ENCODE data around the gene APOBR. TPM values are rescaled to one million over a fixed set of nuclear protein-coding genes. Genes with fewer than 3 reads are reported as not detected.

The APOBR gene
- total and polyA plus RNA-seq, 4 donors: 0.28 to 1.5 (median 1.3) TPM

GRCh38 chr16:28496844-28497243 lies 2.4 kb downstream of the APOBR start (continued):
- TF ChIP-seq ZBTB33 (IDR thresholded peaks at IDR 0.05) (no peak), TAF1 (conservative IDR thresholded peaks at IDR 0.05) (no peak), GABPA (IDR thresholded peaks at IDR 0.05 in 1 of 2, conservative IDR thresholded peaks at IDR 0.05 in 1 of 2) (no peak), NR2F2 (IDR thresholded peaks at IDR 0.05) (no peak), SP1 (IDR thresholded peaks at IDR 0.05) (no peak)

- Histone ChIP-seq H3K4me3 (ENCODE audit: low read depth in 1 of 3, low read length in 3 of 3) (no peak overlapping the region), H3K27me3 (ENCODE audit: control insufficient read depth in 4 of 4, insufficient read depth in 4 of 4, low read length in 3 of 4) (no peaks in the 10 kb centered on the region), H3K9ac (ENCODE audit: low read depth in 1 of 2, low read length in 2 of 2) (no peak overlapping the region), H3K27ac (ENCODE audit: low read depth in 1 of 2, low read length in 2 of 2) (no peak overlapping the region), H3K36me3 (ENCODE audit: control insufficient read depth in 4 of 4, insufficient read depth in 3 of 4, low read depth in 1 of 4, low read length in 3 of 4) (peaks cover 0 to 21% (median 11%) of the 10 kb centered on the region in 4 donors), H3K4me1 (ENCODE audit: control insufficient read depth in 4 of 4, insufficient read depth in 4 of 4, low read length in 3 of 4) (peaks cover 0 to 3% (median 1%) of the 10 kb centered on the region in 4 donors), H3K9me3 (ENCODE audit: control insufficient read depth in 4 of 4, low read length in 3 of 4) (no peaks in the 10 kb centered on the region)
- no peak for DNase-seq (ENCODE audit: low spot score)
- TF ChIP-seq EGR1 (IDR thresholded peaks at IDR 0.05; ENCODE audit: low read depth in 2 of 2) (no peak), HNF4A (conservative IDR thresholded peaks at IDR 0.05) (no peak), NR2F2 (IDR thresholded peaks at IDR 0.05) (no peak), RXRA (IDR thresholded peaks at IDR 0.05) (no peak)
- WGBS: 92% methylated on average over 9 of the region's 9 CpGs
Measured at GRCh38 chr16:28497386-28497785, 2.9 kb downstream of the APOBR start.

- Histone ChIP-seq H3K9ac (ENCODE audit: low read depth in 1 of 2, low read length in 2 of 2) (no peak overlapping the region), H3K9me3 (ENCODE audit: control insufficient read depth in 4 of 4, low read length in 3 of 4) (no peaks in the 10 kb centered on the region), H3K36me3 (ENCODE audit: control insufficient read depth in 4 of 4, insufficient read depth in 3 of 4, low read depth in 1 of 4, low read length in 3 of 4) (peaks cover 0 to 21% (median 11%) of the 10 kb centered on the region in 4 donors), H3K27ac (ENCODE audit: low read depth in 1 of 2, low read length in 2 of 2) (no peak overlapping the region), H3K4me3 (ENCODE audit: low read depth in 1 of 3, low read length in 3 of 3) (no peak overlapping the region), H3K27me3 (ENCODE audit: control insufficient read depth in 4 of 4, insufficient read depth in 4 of 4, low read length in 3 of 4) (no peaks in the 10 kb centered on the region), H3K4me1 (ENCODE audit: control insufficient read depth in 4 of 4, insufficient read depth in 4 of 4, low read length in 3 of 4) (peaks cover 0 to 3% (median 0%) of the 10 kb centered on the region in 4 donors)
- DNase-seq (ENCODE audit: low spot score): no peak
- no peak for TF ChIP-seq RXRA (IDR thresholded peaks at IDR 0.05)
- TF ChIP-seq HNF4G (IDR thresholded peaks at IDR 0.05): no peak
- 90% methylated on average over 33 of the region's 33 CpGs for WGBS
Measured at GRCh38 chr16:28497861-28498599, 3.6 kb downstream of the APOBR start.

- 97% methylated on average over 15 of the region's 15 CpGs for WGBS
- Histone ChIP-seq H3K4me3 (ENCODE audit: low read depth in 1 of 3, low read length in 3 of 3) (no peak overlapping the region), H3K9me3 (ENCODE audit: control insufficient read depth in 4 of 4, low read length in 3 of 4) (no peaks in the 10 kb centered on the region), H3K9ac (ENCODE audit: low read depth in 1 of 2, low read length in 2 of 2) (no peak overlapping the region), H3K27me3 (ENCODE audit: control insufficient read depth in 4 of 4, insufficient read depth in 4 of 4, low read length in 3 of 4) (no peaks in the 10 kb centered on the region), H3K4me1 (ENCODE audit: control insufficient read depth in 4 of 4, insufficient read depth in 4 of 4, low read length in 3 of 4) (no peaks in the 10 kb centered on the region), H3K36me3 (ENCODE audit: control insufficient read depth in 4 of 4, insufficient read depth in 3 of 4, low read depth in 1 of 4, low read length in 3 of 4) (peaks cover 0 to 21% (median 11%) of the 10 kb centered on the region in 4 donors), H3K27ac (ENCODE audit: low read depth in 1 of 2, low read length in 2 of 2) (no peak overlapping the region)
- DNase-seq (ENCODE audit: low spot score): no peak
- no peak for TF ChIP-seq ATF3 (IDR thresholded peaks at IDR 0.05)
- no peak for TF ChIP-seq TAF1 (conservative IDR thresholded peaks at IDR 0.05)
- no peak for TF ChIP-seq FOXA1 (IDR thresholded peaks at IDR 0.05)
- TF ChIP-seq HNF4A (conservative IDR thresholded peaks at IDR 0.05): no peak
- no peak for TF ChIP-seq MAX (IDR thresholded peaks at IDR 0.05)
- TF ChIP-seq ZBTB33 (IDR thresholded peaks at IDR 0.05): no peak
- TF ChIP-seq YY1 (IDR thresholded peaks at IDR 0.05): no peak
- no peak for TF ChIP-seq NR2F2 (IDR thresholded peaks at IDR 0.05)
- TF ChIP-seq RAD21 (IDR thresholded peaks at IDR 0.05): no peak
- no peak for TF ChIP-seq EGR1 (IDR thresholded peaks at IDR 0.05; ENCODE audit: low read depth in 2 of 2)
- no peak for TF ChIP-seq CTCF (IDR thresholded peaks at IDR 0.05; ENCODE audit: low read depth, low read length, missing input control)
- no peak for TF ChIP-seq RXRA (IDR thresholded peaks at IDR 0.05)
- no peak for TF ChIP-seq FOXA2 (IDR thresholded peaks at IDR 0.05)
- TF ChIP-seq GABPA (IDR thresholded peaks at IDR 0.05 in 1 of 2, conservative IDR thresholded peaks at IDR 0.05 in 1 of 2): no peak
Measured at GRCh38 chr16:28498666-28499381, 4.4 kb downstream of the APOBR start.
